Stimulated activated CD8-positive, alpha-beta memory T cell treated with anti-CD3 and anti-CD28 coated beads, Interleukin-2, amount 100 ng/mL, for 1 hour (primary cell): ENCODE measurements around the gene FBN2.

Experiments
- DNase-seq, 2 donors: peaks; one replicate each; pipeline ENCODE4 v3.0.0-alpha.2; 2020; ENCODE audit warnings: low read depth in 2 of 2

Gene FBN2

DNA sequence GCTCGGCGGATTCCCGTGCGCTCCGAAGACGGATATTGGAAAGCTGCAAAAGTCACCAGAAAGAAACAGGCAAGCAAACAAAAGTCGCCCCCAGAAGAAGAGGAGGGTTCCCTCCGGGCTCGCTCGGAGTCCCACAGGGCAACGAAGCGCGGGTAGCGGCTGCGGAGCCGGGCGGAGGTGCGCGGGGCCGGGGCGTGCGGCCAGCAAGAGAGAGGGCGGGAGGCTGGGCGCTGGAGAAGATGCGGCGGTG lies at the start of gene FBN2:
TSS of gene FBN2 (minus strand) at position 246 of the 250 bp plus-strand sequence. CDS start 642 bp downstream, outside the sequence.
- DNase-seq = no peak

GRCh38 chr5:128587275-128587674 lies 49.2 kb upstream of the FBN2 start:
- no peak for DNase-seq

GRCh38 chr5:128586848-128587247 lies 48.8 kb upstream of the FBN2 start:
- DNase-seq = no peak

GRCh38 chr5:128579639-128580038 lies 41.6 kb upstream of the FBN2 start:
- DNase-seq = no peak

- DNase-seq = no peak
Measured at GRCh38 chr5:128579093-128579492, 41.0 kb upstream of the FBN2 start.

DNA sequence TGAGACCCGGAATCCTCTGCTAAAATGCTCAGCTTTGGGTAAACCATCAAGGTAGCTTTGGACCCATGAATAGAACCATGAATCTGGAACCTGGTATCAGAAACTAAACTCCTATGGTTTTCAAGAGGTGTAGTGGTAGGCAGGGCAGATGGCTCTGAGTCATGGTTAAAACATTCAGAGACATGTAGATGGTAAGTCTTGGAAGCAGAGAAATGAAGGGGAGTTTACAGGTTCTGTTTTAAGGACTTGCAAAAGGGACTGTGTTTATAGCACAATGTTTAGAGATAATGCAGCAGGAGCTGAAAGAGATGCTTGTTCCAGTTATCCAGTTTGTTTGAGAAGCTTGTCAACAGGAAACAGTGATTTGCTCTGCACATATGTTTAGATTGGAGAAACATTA lies 36.0 kb upstream of the FBN2 start:
- no peak for DNase-seq

- no peak for DNase-seq
Measured at GRCh38 chr5:128572930-128573319, 34.9 kb upstream of the FBN2 start.

- no peak for DNase-seq
Measured at GRCh38 chr5:128572051-128572929, 34.2 kb upstream of the FBN2 start.

GRCh38 chr5:128566178-128566577 lies 28.1 kb upstream of the FBN2 start:
- no peak for DNase-seq

GRCh38 chr5:128559300-128560297 lies 21.6 kb upstream of the FBN2 start:
- DNase-seq = no peak

- no peak for DNase-seq
Measured at GRCh38 chr5:128553747-128554146, 15.7 kb upstream of the FBN2 start.

DNA sequence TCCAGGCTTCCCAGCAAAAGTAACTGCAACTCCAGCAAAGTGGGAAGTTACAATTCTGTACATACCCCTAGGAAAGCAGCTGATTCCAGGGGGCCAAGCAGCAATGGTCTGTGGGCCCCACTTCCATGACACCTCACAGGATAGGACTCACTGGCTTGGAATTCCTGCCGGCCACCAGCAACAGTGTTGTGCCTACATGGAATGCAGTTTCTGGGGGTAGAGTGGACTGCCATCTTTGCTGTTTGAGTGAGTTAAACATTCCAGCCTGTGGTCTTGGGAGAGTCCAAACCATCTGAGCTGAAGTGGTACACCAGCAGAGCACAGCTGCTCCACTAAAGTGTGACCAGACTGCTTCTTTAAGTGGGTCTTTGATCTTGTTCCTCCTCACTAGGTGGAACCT lies 13.4 kb upstream of the FBN2 start:
- DNase-seq = no peak

DNA sequence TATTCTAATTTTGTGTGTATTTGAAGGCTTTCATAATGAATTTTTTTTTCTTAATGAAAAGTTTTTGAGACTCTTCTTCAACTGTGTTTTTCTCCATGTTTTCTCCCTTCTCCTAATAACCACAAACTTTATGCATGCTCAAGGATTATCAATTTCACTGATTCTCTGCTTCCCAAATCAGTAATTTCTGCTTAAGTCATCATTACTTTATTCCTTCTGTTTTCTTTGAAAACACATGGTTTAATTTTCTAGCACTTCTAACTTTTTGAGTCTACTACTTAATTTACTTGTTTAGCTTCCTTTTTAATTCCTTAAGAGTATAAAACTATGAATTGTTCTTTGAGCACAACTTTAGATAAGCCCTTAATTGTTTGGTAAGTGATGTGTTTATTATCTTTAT lies 11.5 kb upstream of the FBN2 start:
- no peak for DNase-seq

- DNase-seq = no peak
Measured at GRCh38 chr5:128546658-128547281, 8.7 kb upstream of the FBN2 start.

GRCh38 chr5:128541385-128541784 lies 3.3 kb upstream of the FBN2 start:
- DNase-seq = no peak

DNA sequence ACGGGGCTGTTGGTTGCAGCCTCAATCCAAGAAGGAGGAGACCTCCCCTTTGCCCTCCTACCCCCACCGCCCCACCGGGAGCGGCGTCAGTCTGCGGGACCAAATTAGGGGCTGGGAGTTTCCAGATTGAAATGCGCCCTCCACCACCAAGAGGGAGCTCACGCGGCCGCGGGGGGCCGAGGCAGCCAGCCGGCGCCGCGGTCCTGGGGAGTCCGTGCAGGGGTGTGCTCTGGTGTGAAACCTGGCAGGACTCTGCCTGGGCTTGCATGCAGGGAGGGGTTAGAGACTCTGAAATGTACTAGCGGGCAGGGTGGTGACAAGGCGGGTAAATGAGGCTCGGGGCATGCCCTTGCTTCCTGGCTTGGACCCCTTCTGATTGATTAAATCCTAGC lies 989 bp upstream of the FBN2 start:
- DNase-seq = no peak

DNA sequence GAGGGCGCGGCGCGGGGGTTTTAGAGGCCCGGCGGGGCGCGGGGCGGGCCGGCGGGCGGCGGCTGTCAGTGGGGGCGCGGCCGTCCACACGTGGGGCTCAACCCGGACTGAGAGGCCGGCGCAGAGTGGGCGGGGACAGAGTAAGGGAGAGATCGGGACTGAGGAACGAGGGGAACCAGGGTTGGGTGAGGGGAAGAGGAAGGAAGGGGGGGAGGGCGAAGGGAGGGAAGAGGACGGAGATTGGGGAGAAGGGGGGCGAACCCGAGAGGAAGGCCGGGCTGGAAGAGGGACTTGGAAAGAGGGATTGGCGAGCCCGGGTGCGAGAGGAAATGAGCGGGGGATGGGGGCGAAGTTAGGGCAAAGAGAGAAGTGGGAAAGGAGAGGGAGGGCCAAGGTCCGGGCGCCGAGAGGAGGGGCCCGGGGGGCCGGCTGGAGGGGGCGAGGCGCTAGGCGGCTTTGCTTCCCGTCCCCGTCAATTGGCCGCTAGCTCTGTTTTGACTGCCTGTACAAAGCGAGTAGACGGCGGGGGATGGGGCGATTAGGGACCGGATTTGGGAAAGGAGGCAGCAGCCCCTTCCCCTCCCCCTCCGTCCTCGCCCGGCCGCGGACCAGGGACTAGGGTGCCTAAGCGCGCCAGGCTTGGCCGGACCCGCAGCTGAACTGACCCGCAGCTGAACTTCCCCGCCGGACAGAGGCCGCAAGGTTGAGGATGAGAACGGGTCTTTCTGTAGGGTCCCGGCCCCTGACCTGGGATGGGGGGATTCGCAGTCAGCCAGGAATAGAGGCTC lies 399 bp upstream of the FBN2 start:
- DNase-seq = no peak

DNA sequence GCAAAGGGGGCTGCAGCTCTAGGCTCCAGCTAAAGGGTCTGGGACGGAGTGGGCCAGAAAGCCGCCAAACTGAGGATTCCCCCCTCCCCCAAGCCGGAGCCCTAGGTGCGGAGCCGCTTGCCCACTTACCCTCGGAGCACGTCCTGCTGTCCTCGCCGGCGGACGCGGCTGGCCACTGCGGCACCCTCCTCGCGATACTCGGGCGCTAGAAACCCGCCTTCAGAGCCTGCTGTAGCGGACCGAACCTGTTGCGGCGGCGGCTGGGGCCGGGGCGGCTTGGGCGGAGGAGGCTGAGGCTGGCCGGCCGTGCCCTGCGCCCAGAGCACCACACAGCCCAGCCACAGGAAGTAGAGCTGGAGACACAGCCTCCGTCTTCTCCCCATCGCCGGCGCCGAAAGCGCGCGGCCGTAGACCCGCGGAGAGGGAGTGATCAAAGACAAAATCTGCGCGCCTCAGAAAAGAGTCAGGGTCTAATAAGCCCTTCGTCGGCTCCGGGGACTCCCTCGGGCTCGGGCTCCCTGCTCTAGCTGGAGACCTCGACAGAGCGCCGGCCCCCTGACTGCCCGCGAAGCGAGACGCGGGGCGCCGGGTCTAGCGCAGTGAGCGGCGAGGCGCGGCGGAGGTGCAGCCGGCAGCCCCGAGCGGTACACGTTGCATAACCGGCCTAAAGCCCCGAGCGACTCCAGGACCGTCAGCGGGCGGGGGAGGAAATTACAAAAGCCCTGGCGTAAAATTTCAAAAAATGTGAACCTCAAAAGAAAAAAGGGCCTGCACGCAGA lies 635 bp downstream of the FBN2 start:
- no peak for DNase-seq

- DNase-seq = no peak
Measured at GRCh38 chr5:128536254-128537220, 1.5 kb downstream of the FBN2 start.

DNA sequence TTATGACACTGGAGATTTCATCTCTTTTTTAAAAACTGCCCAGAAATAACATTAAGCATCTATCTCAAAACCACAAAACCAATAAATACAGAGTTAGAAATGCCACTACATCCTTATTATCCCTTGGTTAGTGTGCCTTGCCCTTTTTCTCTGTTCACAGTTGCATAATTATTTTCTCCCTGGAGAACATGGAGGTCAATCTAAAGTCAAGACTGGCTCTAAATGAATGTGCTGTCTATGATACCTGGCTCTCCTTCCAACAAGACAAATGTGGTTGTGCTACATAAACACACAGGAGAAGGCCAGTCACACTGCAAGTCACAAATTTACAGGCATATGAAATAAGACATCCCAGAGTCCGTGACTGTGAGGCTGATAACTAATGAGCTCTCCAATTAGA lies 2.8 kb downstream of the FBN2 start:
- DNase-seq = no peak
